ENCODE results near the gene PROS1. TPM values are rescaled to one million over a fixed set of nuclear protein-coding genes. Genes with fewer than 3 reads are reported as not detected.

The PROS1 gene
- total and polyA plus RNA-seq, 2 of the 8 experiments (the other 6 are each of a cell fraction or from before 2014, with no cell fraction given), result 0.65 to 2.5 TPM

DNA sequence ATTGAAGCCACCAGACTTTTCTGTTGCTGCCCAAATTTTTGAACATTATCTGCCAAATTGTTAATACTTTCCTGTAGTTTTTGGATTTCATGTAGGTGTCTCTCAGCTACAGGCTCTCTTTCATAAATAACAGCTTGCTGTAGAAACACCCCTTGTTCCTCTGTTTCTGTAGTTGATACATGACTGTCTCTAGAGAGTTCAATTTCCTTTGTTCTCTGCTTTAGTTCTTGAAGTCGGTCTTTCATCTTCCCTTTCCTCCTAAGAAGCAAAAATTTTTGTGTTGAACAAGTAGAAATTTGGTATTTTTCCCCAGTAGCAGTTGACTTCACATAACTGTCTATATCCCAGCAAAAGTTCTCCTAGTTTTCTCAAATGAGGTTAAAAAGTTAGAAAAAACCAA lies 41.3 kb upstream of the PROS1 start:
- FAIRE-seq, result no peak
- no peak overlapping the region for H4K8ac ChIP-seq (ENCODE audit: extremely low read depth, insufficient read depth, low read length)
- H2BK12ac ChIP-seq (ENCODE audit: low read depth, low read length), result no peak overlapping the region
- CTCF ChIA-PET (ENCODE audit: partially characterized antibody), result interaction anchor here (1.3 to 2.7 kb wide), 3 partner anchors 10 to 48 kb away, joined by 3 to 11 read pairs (median 9); partner anchors contain the start of genes DHFR2 and NSUN3
- POLR2A ChIA-PET (ENCODE audit: partially characterized antibody), result no interaction called here
- no peaks in the 10 kb centered on the region for H3K79me1 ChIP-seq (ENCODE audit: low read depth, low read length)
- H4K20me1 ChIP-seq (replicated peaks in 1 of 2; ENCODE audit: control insufficient read depth in 1 of 2, insufficient read depth in 2 of 2, low read length in 2 of 2), result peaks cover 0 to 2% of the 10 kb centered on the region in 2 experiments
- H3K23me2 ChIP-seq (ENCODE audit: low read depth, low read length), result no peaks in the 10 kb centered on the region
- no peak overlapping the region for H4K5ac ChIP-seq (ENCODE audit: insufficient read length, low read depth, low read length)
- no peak overlapping the region for H2BK120ac ChIP-seq (replicated peaks; ENCODE audit: low read depth, low read length)
- no peak overlapping the region for H4K91ac ChIP-seq (replicated peaks; ENCODE audit: insufficient read length, low read length)
- WGBS, 2 experiments (ENCODE audit: extremely low coverage in 1 of 2, insufficient coverage in 1 of 2, insufficient read length in 1 of 2, insufficient replicate concordance in 2 of 2, low coverage in 1 of 2, low lambda C conversion rate in 2 of 2, missing lambda C conversion rate in 1 of 2), result 81% methylated on average over 1 of the region's 1 CpG; no CpG with 5 or more reads in 1 of the 2 experiments
- H3K79me2 ChIP-seq (ENCODE audit: control insufficient read depth in 1 of 2, insufficient read depth in 2 of 2, low read length in 2 of 2), result no peaks in the 10 kb centered on the region
- no peak overlapping the region for H2BK20ac ChIP-seq (ENCODE audit: low read length)
- H3K36me3 ChIP-seq (ENCODE audit: control insufficient read depth in 2 of 4, insufficient read depth in 4 of 4, low read length in 3 of 4), result no peaks in the 10 kb centered on the region
- no peak overlapping the region for H3K14ac ChIP-seq (ENCODE audit: insufficient read length)
- H2AK5ac ChIP-seq (ENCODE audit: low read depth, low read length), result no peak overlapping the region
- no peak overlapping the region for H3K18ac ChIP-seq (ENCODE audit: extremely low read depth, low read length)
- no peak overlapping the region for H2BK5ac ChIP-seq (ENCODE audit: low read depth, low read length)
- DNase-seq (ENCODE audit: low read depth in 1 of 2, low spot score in 2 of 2), result no peak
- H2BK15ac ChIP-seq (ENCODE audit: low read length), result no peak overlapping the region
- H3K4me3 ChIP-seq (ENCODE audit: extremely low read depth in 1 of 4, insufficient read depth in 2 of 4, low read depth in 3 of 4, low read length in 4 of 4), result no peak overlapping the region
- no peak overlapping the region for H2AFZ ChIP-seq (ENCODE audit: low read length)
- TF ChIP-seq BACH1 (IDR thresholded peaks at IDR 0.05; ENCODE audit: low read length) (no peak), PHF8 (conservative IDR thresholded peaks at IDR 0.05; ENCODE audit: low read depth, low read length) (no peak), CBX8 (IDR thresholded peaks at IDR 0.05; ENCODE audit: borderline replicate concordance, low read depth, low read length) (no peak), FOSL1 (IDR thresholded peaks at IDR 0.05; ENCODE audit: insufficient read depth, low read depth, low read length) (no peak), RBBP5 (IDR thresholded peaks at IDR 0.05; ENCODE audit: borderline replicate concordance, low read depth, low read length) (no peak), GTF2F1 (IDR thresholded peaks at IDR 0.05; ENCODE audit: borderline replicate concordance, low read depth, low read length) (no peak), CTCF (IDR thresholded peaks at IDR 0.05; ENCODE audit: control extremely low read depth in 1 of 3, insufficient read depth in 1 of 3, low read depth in 1 of 3, low read length in 3 of 3) (no peak), JUND (IDR thresholded peaks at IDR 0.05; ENCODE audit: low read length) (no peak), JUN (IDR thresholded peaks at IDR 0.05; ENCODE audit: low read depth, low read length) (no peak), POU5F1 (IDR thresholded peaks at IDR 0.05; ENCODE audit: low read depth, low read length) (no peak)
- TF ChIP-seq, protein P1, sequence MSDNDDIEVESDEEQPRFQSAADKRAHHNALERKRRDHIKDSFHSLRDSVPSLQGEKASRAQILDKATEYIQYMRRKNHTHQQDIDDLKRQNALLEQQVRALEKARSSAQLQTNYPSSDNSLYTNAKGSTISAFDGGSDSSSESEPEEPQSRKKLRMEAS (IDR thresholded peaks at IDR 0.05), result no peak
- no peak overlapping the region for H3K23ac ChIP-seq (ENCODE audit: insufficient read length)
- no peak overlapping the region for H3K56ac ChIP-seq (replicated peaks; ENCODE audit: insufficient read length, low read depth, low read length)
- H3K4me2 ChIP-seq (ENCODE audit: insufficient read depth in 1 of 2, low read depth in 2 of 2, low read length in 2 of 2), result no peak overlapping the region
- H3K9me3 ChIP-seq (ENCODE audit: insufficient read depth in 2 of 2, low read depth in 1 of 2, low read length in 1 of 2), result no peaks in the 10 kb centered on the region
- H3K9ac ChIP-seq (replicated peaks in 1 of 4; ENCODE audit: extremely low read depth in 1 of 4, low read depth in 3 of 4, low read length in 3 of 4), result no peak overlapping the region
- no peak overlapping the region for H3K27ac ChIP-seq (ENCODE audit: low read depth, low read length)
- no peaks in the 10 kb centered on the region for H3K4me1 ChIP-seq (replicated peaks in 1 of 4; ENCODE audit: control insufficient read depth in 3 of 4, insufficient read depth in 4 of 4, low read length in 3 of 4)
- H3K4ac ChIP-seq (replicated peaks; ENCODE audit: insufficient read length, low read depth, low read length), result no peak overlapping the region
- no peaks in the 10 kb centered on the region for H3K27me3 ChIP-seq (replicated peaks in 1 of 4; ENCODE audit: control insufficient read depth in 3 of 4, extremely low read depth in 1 of 4, insufficient read depth in 3 of 4, low read length in 3 of 4)
